ENCODE data around the gene BACH2.

DNA sequence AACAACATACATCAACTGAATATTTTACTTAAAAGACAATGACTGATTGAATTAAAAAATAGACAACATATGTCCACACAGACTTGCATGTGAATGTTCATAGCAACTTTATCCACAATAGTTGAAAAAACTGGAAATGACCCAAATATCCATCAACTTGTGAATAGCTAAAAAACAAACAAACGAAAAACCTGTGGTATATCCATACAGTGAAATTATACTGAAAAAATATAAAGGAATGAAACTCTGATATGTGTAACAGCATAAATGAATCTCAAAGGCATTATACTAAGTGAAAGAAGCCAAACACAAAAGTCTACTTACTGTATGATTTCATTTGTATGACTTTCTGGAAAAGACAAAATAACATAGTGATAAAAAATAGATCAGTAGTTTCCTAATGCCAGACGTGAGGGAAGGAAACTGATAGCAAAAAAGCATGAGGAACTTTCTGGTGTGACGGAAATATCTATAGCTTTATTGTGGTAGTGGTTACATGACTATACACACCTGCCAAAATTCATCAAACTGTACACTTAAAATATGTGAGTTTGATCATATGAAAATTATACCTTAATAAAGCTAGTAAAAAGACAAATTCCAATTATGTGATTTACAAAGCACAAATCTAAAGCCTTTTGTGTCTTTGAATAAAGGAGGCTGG is 123.2 kb downstream of the BACH2 start:
- TF ChIP-seq POLR2A (IDR thresholded peaks at IDR 0.05; ENCODE audit: low read depth, low read length): no peak
- no peak for TF ChIP-seq TAF1 (IDR thresholded peaks at IDR 0.05; ENCODE audit: borderline replicate concordance, low read depth, low read length)
- TF ChIP-seq POLR2AphosphoS5 (IDR thresholded peaks at IDR 0.05; ENCODE audit: low read depth, low read length): no peak

Data from GM12892 (cell line).